Left lung (tissue), 10 donors: ENCODE results near the gene SLC2A13. TPM values are rescaled to one million over a fixed set of nuclear protein-coding genes. Genes with fewer than 3 reads are reported as not detected.

ENCODE experiments used
- ATAC-seq: fragments of 200-7000 bp; cut with Tn5 transposase; one replicate; pipeline ENCODE4 v1.9.1; 2020; ENCODE audit warnings: moderate library complexity
- DNase-seq, 4 donors: peaks; one replicate each; pipeline ENCODE4 v3.0.0-alpha.2; 2013 to 2020
- H3K27ac ChIP-seq, 2 donors: fragments of 200-600 bp; sonication (generic) in 1 of 2; one replicate each; pipeline versions ENCODE4 v1.5.0 to v1.8.0; 2020 to 2021
- H3K27me3 ChIP-seq, 2 donors: fragments of 200-600 bp; sonication (generic) in 1 of 2; one replicate each; pipeline versions ENCODE4 v1.5.0 to v1.8.0; 2020 to 2021
- H3K36me3 ChIP-seq, 2 donors: fragments of 200-600 bp; sonication (generic) in 1 of 2; one replicate each; pipeline versions ENCODE4 v1.5.0 to v1.8.0; 2020 to 2021
- H3K4me1 ChIP-seq, 2 donors: fragments of 200-600 bp; one replicate each; pipeline ENCODE4 v1.8.0; 2021
- H3K4me3 ChIP-seq, 2 donors: fragments of 200-600 bp; sonication (generic) in 1 of 2; one replicate each; pipeline versions ENCODE4 v1.5.0 to v1.8.0; 2020 to 2021; ENCODE audit warnings: mild to moderate bottlenecking in 1 of 2
- H3K9me3 ChIP-seq, 2 donors: fragments of 200-600 bp; sonication (generic) in 1 of 2; one replicate each; pipeline versions ENCODE4 v1.5.0 to v1.8.0; 2020 to 2021
- intact Hi-C, 2 donors: fragments of 100-400 bp; cut with DNase I; formaldehyde crosslinking; loops; one replicate each; pipeline versions ENCODE4 v1.11.2 to v1.14.2; 2022
- polyA plus RNA-seq, 6 donors: library from polyadenylated mRNA; unstranded; fragments of 120-200 nt; gene quantifications; one replicate each; pipeline ENCODE4 v1.2.1, GENCODE V29; 2013; ENCODE audit not compliant: insufficient read length in 6 of 6
- total RNA-seq, 2 donors: library from RNA; stranded (reverse); fragmentation: NEBNext Ultra II Directional; extraction: Animal tissue kit (Norgen Biotek cat#: 25700); gene quantifications; one replicate each; pipeline ENCODE4 v1.2.1, GENCODE V29; 2021
- TF ChIP-seq, protein P1 (sequence below), 2 donors: fragments of 200-600 bp; sonication (generic) in 1 of 2; IDR thresholded peaks; one replicate each; pipeline versions ENCODE4 v1.5.0 to v1.8.0; 2021; ENCODE audit warnings: antibody characterized with exemption in 2 of 2
- donor health status: DM: no; HTN: yes; CAD: no.
- donor health status: DM: no; HTN: no; CAD: no.

Gene SLC2A13
- total and polyA plus RNA-seq, 8 donors: 5.8 to 14.6 (median 7.8) TPM

DNA sequence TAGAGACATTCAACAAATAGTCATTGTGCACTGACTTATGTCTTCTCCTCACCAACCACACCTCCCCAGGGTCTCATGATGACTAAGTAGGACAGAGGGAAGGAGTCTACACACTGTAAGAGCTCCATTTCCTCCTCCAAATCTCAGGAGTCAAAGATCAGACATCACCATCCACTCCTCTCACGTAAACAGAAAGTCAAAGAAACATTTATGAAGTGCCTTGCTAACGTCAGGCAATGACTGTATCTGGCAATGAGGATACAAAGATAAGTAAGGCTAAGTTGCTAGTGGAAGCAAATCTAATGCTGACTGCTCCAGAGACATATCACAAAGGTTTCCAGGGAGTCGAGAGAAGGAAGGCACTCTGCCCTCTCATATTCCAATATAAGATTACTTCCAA lies 88.9 kb downstream of the SLC2A13 start:
- TF ChIP-seq, protein P1, sequence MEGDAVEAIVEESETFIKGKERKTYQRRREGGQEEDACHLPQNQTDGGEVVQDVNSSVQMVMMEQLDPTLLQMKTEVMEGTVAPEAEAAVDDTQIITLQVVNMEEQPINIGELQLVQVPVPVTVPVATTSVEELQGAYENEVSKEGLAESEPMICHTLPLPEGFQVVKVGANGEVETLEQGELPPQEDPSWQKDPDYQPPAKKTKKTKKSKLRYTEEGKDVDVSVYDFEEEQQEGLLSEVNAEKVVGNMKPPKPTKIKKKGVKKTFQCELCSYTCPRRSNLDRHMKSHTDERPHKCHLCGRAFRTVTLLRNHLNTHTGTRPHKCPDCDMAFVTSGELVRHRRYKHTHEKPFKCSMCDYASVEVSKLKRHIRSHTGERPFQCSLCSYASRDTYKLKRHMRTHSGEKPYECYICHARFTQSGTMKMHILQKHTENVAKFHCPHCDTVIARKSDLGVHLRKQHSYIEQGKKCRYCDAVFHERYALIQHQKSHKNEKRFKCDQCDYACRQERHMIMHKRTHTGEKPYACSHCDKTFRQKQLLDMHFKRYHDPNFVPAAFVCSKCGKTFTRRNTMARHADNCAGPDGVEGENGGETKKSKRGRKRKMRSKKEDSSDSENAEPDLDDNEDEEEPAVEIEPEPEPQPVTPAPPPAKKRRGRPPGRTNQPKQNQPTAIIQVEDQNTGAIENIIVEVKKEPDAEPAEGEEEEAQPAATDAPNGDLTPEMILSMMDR (IDR thresholded peaks at IDR 0.05): no peak
- H3K27ac ChIP-seq: no peak overlapping the region
- ATAC-seq (no peak), DNase-seq (no peak)
- H3K4me1 ChIP-seq: peaks cover 0 to 5% of the 10 kb centered on the region in 2 donors
- no peaks in the 10 kb centered on the region for H3K9me3 ChIP-seq
- H3K4me3 ChIP-seq: no peak overlapping the region
- no peaks in the 10 kb centered on the region for H3K27me3 ChIP-seq
- intact Hi-C loops: no loop called here
- H3K36me3 ChIP-seq: no peaks in the 10 kb centered on the region

DNA sequence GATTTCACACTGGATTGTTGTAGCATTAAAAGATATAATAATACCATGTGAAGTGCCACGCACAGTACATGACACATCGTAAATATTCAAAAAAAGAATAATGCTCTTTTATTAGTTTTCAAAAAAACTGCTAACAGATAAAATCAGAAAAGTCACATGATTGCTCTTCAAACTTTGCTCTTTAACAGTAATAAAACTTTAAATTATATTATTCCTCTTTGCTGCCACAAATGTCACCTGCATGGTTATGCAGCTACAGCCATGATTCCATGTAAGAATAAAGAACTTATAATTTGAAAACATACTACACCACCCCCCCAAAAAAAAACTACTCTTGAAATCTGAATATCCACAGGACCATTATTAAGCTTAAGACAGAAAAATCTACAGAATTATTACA lies 90.0 kb downstream of the SLC2A13 start:
- Histone ChIP-seq H3K4me3 (no peak overlapping the region), H3K27me3 (no peaks in the 10 kb centered on the region), H3K36me3 (no peaks in the 10 kb centered on the region), H3K27ac (no peak overlapping the region), H3K4me1 (peaks cover 0 to 12% of the 10 kb centered on the region in 2 donors), H3K9me3 (no peaks in the 10 kb centered on the region)
- DNase-seq: no peak
- intact Hi-C loops: no loop called here
- TF ChIP-seq, protein P1 (IDR thresholded peaks at IDR 0.05): no peak
- ATAC-seq: no peak

DNA sequence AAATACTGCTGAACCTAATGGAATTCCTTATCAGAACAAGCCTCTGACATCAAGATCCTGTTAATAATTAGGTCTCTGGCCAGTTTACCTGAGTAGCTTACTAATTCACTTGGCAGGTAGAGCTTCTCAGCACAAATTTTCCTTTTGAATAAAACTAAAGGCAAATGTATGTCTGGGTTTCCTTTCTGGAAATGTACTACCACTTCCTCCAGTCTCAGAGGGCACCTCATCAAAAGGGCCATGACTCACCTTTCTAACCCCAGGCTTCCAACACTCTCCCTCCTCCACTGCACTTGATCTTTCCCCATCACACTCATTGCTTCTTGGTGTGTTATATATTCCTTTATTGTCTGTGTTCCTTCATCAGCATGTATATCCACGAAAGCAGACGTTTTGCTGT lies 90.5 kb downstream of the SLC2A13 start:
- H3K27ac ChIP-seq: no peak overlapping the region
- TF ChIP-seq, protein P1 (IDR thresholded peaks at IDR 0.05): no peak
- ATAC-seq: no peak
- no peaks in the 10 kb centered on the region for H3K27me3 ChIP-seq
- H3K4me3 ChIP-seq: no peak overlapping the region
- H3K9me3 ChIP-seq: no peaks in the 10 kb centered on the region
- peaks cover 0 to 12% of the 10 kb centered on the region in 2 donors for H3K4me1 ChIP-seq
- intact Hi-C loops: no loop called here
- H3K36me3 ChIP-seq: no peaks in the 10 kb centered on the region
- DNase-seq: no peak

DNA sequence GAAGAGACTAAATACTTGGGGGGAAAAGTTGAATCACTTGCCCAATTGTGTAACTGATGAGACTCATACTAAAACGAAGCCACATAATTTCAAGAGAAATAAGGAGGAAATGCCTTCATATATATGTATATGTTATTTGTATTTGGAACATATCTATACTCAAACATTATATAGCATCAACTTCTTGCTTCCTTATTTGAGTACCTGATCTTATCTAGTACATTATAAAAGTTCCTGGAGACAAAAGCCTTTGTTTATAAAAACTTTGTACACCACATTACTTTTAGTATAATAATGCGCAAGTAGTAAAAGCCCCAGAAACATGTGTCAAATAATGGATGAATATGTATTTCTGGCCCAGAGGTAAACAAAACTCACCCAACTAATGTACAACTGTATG lies 92.0 kb downstream of the SLC2A13 start:
- H3K4me1 ChIP-seq: peaks cover 0 to 12% of the 10 kb centered on the region in 2 donors
- H3K4me3 ChIP-seq: no peak overlapping the region
- no peak overlapping the region for H3K27ac ChIP-seq
- no peak for DNase-seq
- no peaks in the 10 kb centered on the region for H3K9me3 ChIP-seq
- no peak for ATAC-seq
- TF ChIP-seq, protein P1 (IDR thresholded peaks at IDR 0.05): no peak
- intact Hi-C loops: loop anchor here in 1 of 2 donors (5.0 kb wide), 1 partner anchor 93 kb away; the partner anchor contains the start of gene SLC2A13
- no peaks in the 10 kb centered on the region for H3K36me3 ChIP-seq
- H3K27me3 ChIP-seq: no peaks in the 10 kb centered on the region

DNA sequence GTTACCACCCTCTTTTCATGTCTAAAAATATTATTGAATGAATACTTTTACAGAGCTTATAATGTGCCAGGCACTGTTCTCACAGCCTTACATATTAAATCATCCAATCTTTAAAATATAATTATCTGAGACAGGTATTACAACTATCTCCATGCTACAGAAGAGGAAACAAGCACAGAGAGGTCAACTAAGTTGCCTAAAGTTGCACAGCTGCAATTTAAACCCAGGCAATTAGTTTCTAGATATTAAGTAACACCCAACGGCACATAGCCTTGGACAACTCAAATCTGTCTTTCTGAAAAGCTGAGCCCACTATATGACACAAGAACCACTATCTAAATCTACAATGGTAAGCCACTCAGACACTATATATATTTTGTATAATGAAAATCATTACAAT lies 92.6 kb downstream of the SLC2A13 start:
- DNase-seq: no peak
- H3K27ac ChIP-seq: no peak overlapping the region
- no peaks in the 10 kb centered on the region for H3K27me3 ChIP-seq
- no peaks in the 10 kb centered on the region for H3K36me3 ChIP-seq
- no peak for ATAC-seq
- TF ChIP-seq, protein P1 (IDR thresholded peaks at IDR 0.05): no peak
- intact Hi-C loops: loop anchor here in 1 of 2 donors (5.0 kb wide), 1 partner anchor 94 kb away; the partner anchor contains the start of gene SLC2A13
- H3K4me3 ChIP-seq: no peak overlapping the region
- no peaks in the 10 kb centered on the region for H3K9me3 ChIP-seq
- peaks cover 0 to 12% of the 10 kb centered on the region in 2 donors for H3K4me1 ChIP-seq
